K562 (cell line): ENCODE data around the gene CD226.

Source experiments
- FIP1L1 ChIP-seq: fragments of 200-400 bp; formaldehyde crosslinking; IDR thresholded peaks from 2 replicates; pipeline ENCODE4 v1.6.1; 2018; ENCODE audit warnings: mild to moderate bottlenecking, low read depth, low read length; ENCODE audit not compliant: poor library complexity, severe bottlenecking
- MIER1 ChIP-seq: fragments of 450-650 bp; IDR thresholded peaks from 2 replicates; pipeline ENCODE4 v1.6.1; 2016; ENCODE audit warnings: antibody characterized with exemption, mild to moderate bottlenecking, low read depth
- POLR3G ChIP-seq: IDR thresholded peaks from 2 replicates; pipeline ENCODE4 v1.6.1; 2011; ENCODE audit not compliant: insufficient read length, insufficient replicate concordance; ENCODE audit errors: extremely low read depth

- TF ChIP-seq MIER1, result no peak
- TF ChIP-seq POLR3G, result no peak
- TF ChIP-seq FIP1L1, result no peak
Observed at GRCh38 chr18:69870736-69871135, 76.9 kb downstream of the CD226 start.
